GM23338 (cell line): ENCODE results near the gene TOX4. TPM values are rescaled to one million over a fixed set of nuclear protein-coding genes. Genes with fewer than 3 reads are reported as not detected.

ENCODE experiments used
- ATAC-seq: fragments of 200-7000 bp; cut with Tn5 transposase; 3 replicates; pipeline ENCODE4 v1.9.1; 2020
- DNase-seq: peaks from one replicate; pipeline ENCODE4 v3.0.0-alpha.2; 2015; ENCODE audit warnings: low spot score
- H2AFZ ChIP-seq: fragments of 200-600 bp; sonication (generic); 2 replicates; pipeline ENCODE4 v1.8.0; 2016; ENCODE audit warnings: antibody characterized with exemption, mild to moderate bottlenecking, moderate library complexity
- H3F3A ChIP-seq: fragments of 200-600 bp; sonication (generic); replicated peaks from 2 replicates; pipeline ENCODE4 v1.8.0; 2017; ENCODE audit warnings: antibody characterized with exemption, mixed run types, low read depth
- H3K27ac ChIP-seq: fragments of 200-600 bp; sonication (generic); 2 replicates; pipeline ENCODE4 v1.6.1; 2016; ENCODE audit warnings: low read depth
- H3K27me3 ChIP-seq: fragments of 200-600 bp; sonication (generic); 2 replicates; pipeline ENCODE4 v1.8.0; 2016; ENCODE audit warnings: mild to moderate bottlenecking, mixed run types, moderate library complexity; ENCODE audit not compliant: insufficient read depth
- H3K36me3 ChIP-seq: fragments of 200-600 bp; sonication (generic); 2 replicates; pipeline ENCODE4 v1.8.0; 2016; ENCODE audit warnings: mild to moderate bottlenecking; ENCODE audit not compliant: insufficient read depth
- H3K4me1 ChIP-seq: fragments of 200-600 bp; sonication (generic); 2 replicates; pipeline ENCODE4 v1.8.0; 2016; ENCODE audit warnings: mild to moderate bottlenecking, moderate library complexity; ENCODE audit not compliant: insufficient read depth
- H3K4me2 ChIP-seq: fragments of 200-600 bp; sonication (generic); 2 replicates; pipeline ENCODE4 v1.7.1; 2017; ENCODE audit warnings: mixed run types
- H3K4me3 ChIP-seq: fragments of 200-600 bp; sonication (generic); 2 replicates; pipeline ENCODE4 v1.6.1; 2016; ENCODE audit warnings: mixed run types
- H3K79me2 ChIP-seq: fragments of 200-600 bp; sonication (generic); replicated peaks from 2 replicates; pipeline ENCODE4 v1.8.0; 2017; ENCODE audit warnings: mild to moderate bottlenecking; ENCODE audit not compliant: insufficient read depth
- H3K9me2 ChIP-seq: fragments of 200-600 bp; sonication (generic); 2 replicates; pipeline ENCODE4 v1.8.0; 2017; ENCODE audit not compliant: insufficient read depth
- H4K20me1 ChIP-seq: fragments of 200-600 bp; sonication (generic); replicated peaks from 2 replicates; pipeline ENCODE4 v1.8.0; 2017; ENCODE audit warnings: mild to moderate bottlenecking; ENCODE audit not compliant: insufficient read depth
- H3K27ac Mint-ChIP-seq: 2 replicates; pipeline ENCODE4 v1.8.0; 2020; ENCODE audit warnings: inconsistent platforms, mild to moderate bottlenecking, moderate library complexity, mixed read lengths
- H3K27me3 Mint-ChIP-seq: 3 replicates; pipeline ENCODE4 v1.8.0; 2022; ENCODE audit warnings: low read depth, mild to moderate bottlenecking, moderate library complexity, mixed read lengths, inconsistent platforms; ENCODE audit not compliant: insufficient read depth, poor library complexity
- H3K36me3 Mint-ChIP-seq: 3 replicates; pipeline ENCODE4 v1.8.0; 2021; ENCODE audit warnings: low read depth, mild to moderate bottlenecking, inconsistent platforms, moderate library complexity, mixed read lengths
- H3K4me1 Mint-ChIP-seq: 3 replicates; pipeline ENCODE4 v1.8.0; 2020; ENCODE audit warnings: mild to moderate bottlenecking, inconsistent platforms, mixed read lengths
- H3K4me3 Mint-ChIP-seq: 3 replicates; pipeline ENCODE4 v1.8.0; 2021; ENCODE audit warnings: moderate library complexity, mild to moderate bottlenecking, inconsistent platforms, mixed read lengths
- H3K9me3 Mint-ChIP-seq: 3 replicates; pipeline ENCODE4 v1.8.0; 2020; ENCODE audit warnings: moderate library complexity, mild to moderate bottlenecking, inconsistent platforms, mixed read lengths
- CTCF ChIP-seq, 2 experiments: fragments of 200-600 bp in 1 of 2; sonication (generic) in 1 of 2; conservative IDR thresholded peaks; 2 replicates each; pipeline versions ENCODE4 v1.5.1 to v1.6.1; 2016 to 2017; ENCODE audit warnings: antibody characterized with exemption in 2 of 2, low read depth in 2 of 2, mild to moderate bottlenecking in 2 of 2, moderate library complexity in 1 of 2
- NANOG ChIP-seq: IDR thresholded peaks from 2 replicates; pipeline ENCODE4 v1.6.1; 2016; ENCODE audit warnings: antibody characterized with exemption, borderline replicate concordance
- POLR2AphosphoS5 ChIP-seq: IDR thresholded peaks from 2 replicates; pipeline ENCODE4 v1.6.1; 2016; ENCODE audit warnings: antibody characterized with exemption, low read depth
- REST ChIP-seq: IDR thresholded peaks from one replicate; pipeline ENCODE4 v1.6.1; 2018; ENCODE audit warnings: antibody characterized with exemption; ENCODE audit not compliant: unreplicated experiment
- STAT1 ChIP-seq: IDR thresholded peaks from one replicate; pipeline ENCODE4 v1.6.1; 2016; ENCODE audit warnings: antibody characterized with exemption; ENCODE audit not compliant: unreplicated experiment
- ZNF114 ChIP-seq: fragments of 250-450 bp; sonication (Bioruptor Pico); IDR thresholded peaks from 2 replicates; pipeline ENCODE4 v1.5.0; 2020; ENCODE audit warnings: mild to moderate bottlenecking, moderate library complexity
- ZNF331 ChIP-seq: fragments of 250-450 bp; sonication (Bioruptor Pico); IDR thresholded peaks from 2 replicates; pipeline ENCODE4 v1.5.0; 2020; ENCODE audit warnings: low read depth, mild to moderate bottlenecking, moderate library complexity
- ZNF462 ChIP-seq: fragments of 250-450 bp; sonication (Bioruptor Pico); IDR thresholded peaks from 2 replicates; pipeline ENCODE4 v1.5.0; 2020; ENCODE audit warnings: mild to moderate bottlenecking, moderate library complexity
- polyA plus RNA-seq: library from polyadenylated mRNA; unstranded; fragments of >200 nt; fragmentation: Nextera tagmentation; extraction: Ambion mirVana; gene quantifications from 2 replicates; pipeline ENCODE4 v1.2.1, GENCODE V29; 2016
- total RNA-seq: library from RNA; depleted of rRNA; stranded (reverse); fragments of >200 nt; shearing (Covaris generic); gene quantifications from 2 replicates; pipeline ENCODE4 v1.2.3, GENCODE V29; 2014

The TOX4 gene
- total and polyA plus RNA-seq, 2 experiments from 2014 or later, result 45.6 to 72.8 TPM

- peak; percentile 24 for TF ChIP-seq REST
- TF ChIP-seq ZNF331, result no peak
These were observed 57.6 kb downstream of the TOX4 start (continued) for GRCh38 chr14:21534576-21534975.

- Histone ChIP-seq H3K36me3 (no peaks in the 10 kb centered on the region), H3K79me2 (peaks cover 77% of the 10 kb centered on the region), H3K4me1 (peaks cover 53% of the 10 kb centered on the region), H3K27me3 (no peaks in the 10 kb centered on the region), H3K4me2 (peak overlapping the region; percentile 86), H3K27ac (peak overlapping the region; percentile 95), H4K20me1 (no peaks in the 10 kb centered on the region), H3F3A (peaks cover 9% of the 10 kb centered on the region; the same call in 1 of the 2 replicates), H3K4me3 (peak overlapping the region; percentile 84), H3K9me2 (no peaks in the 10 kb centered on the region), H2AFZ (no peak overlapping the region)
- H3K4me1 Mint-ChIP-seq, result peaks cover 48% of the 10 kb centered on the region
- H3K27ac Mint-ChIP-seq, result peak overlapping the region; percentile 99
- peak; percentile 38 for ATAC-seq
- no peak for DNase-seq
- peaks cover 36% of the 10 kb centered on the region for H3K36me3 Mint-ChIP-seq
- peaks cover 19% of the 10 kb centered on the region for H3K27me3 Mint-ChIP-seq
- peak overlapping the region; percentile 99 for H3K4me3 Mint-ChIP-seq
- no peaks in the 10 kb centered on the region; the same call in 1 of the 3 replicates for H3K9me3 Mint-ChIP-seq
- TF ChIP-seq STAT1 (no peak), ZNF114 (CRISPR knock-in tag) (no peak), CTCF (conservative IDR thresholded peaks at IDR 0.05; ENCODE audit: low read depth in 2 of 2) (no peak), REST (no peak), ZNF462 (CRISPR knock-in tag) (no peak), POLR2AphosphoS5 (no peak), NANOG (no peak)
These were observed 58.8 kb downstream of the TOX4 start for GRCh38 chr14:21535545-21536417.
